HepG2 (cell line): ENCODE measurements around the gene SIT1. TPM values are rescaled to one million over a fixed set of nuclear protein-coding genes. Genes with fewer than 3 reads are reported as not detected.

Source experiments
- ATAC-seq: fragments of 200-7000 bp; cut with Tn5 transposase; 3 replicates; pipeline ENCODE4 v1.9.1; 2020; ENCODE audit warnings: mild to moderate bottlenecking, moderate library complexity
- BruUV-seq: library from RNA; stranded (reverse); fragments of 400-500 nt; replicated peaks from 2 replicates; lab custom pipeline; 2021; lab: Mats Ljungman, UMichigan
- CTCF ChIA-PET: fragments of 300-600 bp; formaldehyde crosslinking; extraction: SDS; loops from one replicate; lab custom pipeline; 2021; ENCODE audit warnings: low total read pairs, inconsistent platforms, low intra/inter-chr PET ratio; lab: Yijun Ruan, JAX
- POLR2A ChIA-PET: fragments of 350-600 bp; sonication (Branson Sonifier 250); formaldehyde crosslinking; loops from one replicate; lab custom pipeline; 2020; ENCODE audit warnings: antibody characterized with exemption, inconsistent platforms; lab: Yijun Ruan, JAX
- DNase-seq: peaks from one replicate; pipeline ENCODE4 v3.0.0-alpha.2; 2015; ENCODE audit warnings: low spot score
- FAIRE-seq: peaks from 3 replicates; lab custom pipeline; 2011; peaks lifted over from hg19 to GRCh38; lab: Jason Lieb, UNC
- H2AFZ ChIP-seq: one replicate; pipeline ENCODE4 v1.6.1; 2011; ENCODE audit warnings: low read length, inconsistent platforms
- H3K27ac ChIP-seq: fragments of 300-600 bp; 3 replicates; pipeline ENCODE4 v1.8.0; 2011; ENCODE audit warnings: mixed run types, mild to moderate bottlenecking, mixed read lengths, low read length, inconsistent platforms; ENCODE audit not compliant: insufficient read depth; ENCODE audit errors: extremely low read length
- H3K27me3 ChIP-seq, 2 experiments: fragments of 200-600 bp in 1 of 2; 2 replicates in 1 of 2; 3 replicates in 1 of 2; pipeline versions ENCODE4 v1.6.0 to v1.8.0; 2011; ENCODE audit warnings: low read length in 2 of 2, mild to moderate bottlenecking in 2 of 2, moderate library complexity in 2 of 2, inconsistent platforms in 1 of 2; ENCODE audit not compliant: insufficient read depth in 2 of 2, control insufficient read depth in 1 of 2
- H3K36me3 ChIP-seq, 2 experiments: fragments of 200-600 bp in 1 of 2; replicated peaks in 1 of 2; 2 replicates in 1 of 2; 3 replicates in 1 of 2; pipeline versions ENCODE4 v1.5.1 to v1.8.0; 2011; ENCODE audit warnings: low read length in 2 of 2, inconsistent platforms in 1 of 2; ENCODE audit not compliant: insufficient read depth in 2 of 2, control insufficient read depth in 1 of 2
- H3K4me1 ChIP-seq: 2 replicates; pipeline ENCODE4 v1.5.1; 2012; ENCODE audit warnings: low read length, inconsistent platforms; ENCODE audit not compliant: insufficient read depth
- H3K4me2 ChIP-seq: 2 replicates; pipeline ENCODE4 v1.6.0; 2011; ENCODE audit warnings: low read depth, low read length, inconsistent platforms
- H3K4me3 ChIP-seq, 3 experiments: fragments of 200-600 bp in 1 of 3; sonication (generic), shearing (Covaris generic) in 1 of 3; replicated peaks in 1 of 3; 2 replicates each; pipeline ENCODE4 v1.5.1; 2011 to 2016; ENCODE audit warnings: low read length in 3 of 3, inconsistent platforms in 2 of 3, low read depth in 2 of 3, mild to moderate bottlenecking in 2 of 3, control low read depth in 1 of 3, mixed read lengths in 1 of 3; ENCODE audit not compliant: insufficient read depth in 1 of 3
- H3K79me2 ChIP-seq: one replicate; pipeline ENCODE4 v1.6.1; 2011; ENCODE audit warnings: low read length, inconsistent platforms; ENCODE audit not compliant: insufficient read depth
- H3K9ac ChIP-seq: 2 replicates; pipeline ENCODE4 v1.6.0; 2011; ENCODE audit warnings: mild to moderate bottlenecking, low read depth, low read length, inconsistent platforms; ENCODE audit not compliant: insufficient read depth
- H3K9me3 ChIP-seq: 2 replicates; pipeline ENCODE4 v1.5.1; 2012; ENCODE audit warnings: mild to moderate bottlenecking, low read length
- H4K20me1 ChIP-seq: 2 replicates; pipeline ENCODE4 v1.6.0; 2011; ENCODE audit warnings: inconsistent platforms, mild to moderate bottlenecking, low read length, moderate library complexity; ENCODE audit not compliant: insufficient read depth
- MAZ ChIP-seq, 2 experiments: sonication (generic) in 1 of 2; formaldehyde crosslinking in 1 of 2; IDR thresholded peaks; 2 replicates each; pipeline versions ENCODE4 v1.5.0 to v1.6.1; 2012 to 2020; ENCODE audit warnings: low read depth in 2 of 2, mild to moderate bottlenecking in 2 of 2, borderline replicate concordance in 1 of 2, improper control_type of control experiment in 1 of 2, low read length in 1 of 2, missing genetic modification reagents in 1 of 2, moderate library complexity in 1 of 2
- PITX1 ChIP-seq: sonication (generic); formaldehyde crosslinking; IDR thresholded peaks from 2 replicates; pipeline ENCODE4 v1.5.1; 2020; ENCODE audit warnings: mild to moderate bottlenecking, missing genetic modification reagents
- SALL2 ChIP-seq: sonication (generic); formaldehyde crosslinking; IDR thresholded peaks from 2 replicates; pipeline ENCODE4 v1.8.1; 2023; ENCODE audit warnings: mild to moderate bottlenecking, missing genetic modification reagents, inconsistent platforms
- TSC22D2 ChIP-seq: sonication (generic); formaldehyde crosslinking; IDR thresholded peaks from 2 replicates; pipeline ENCODE4 v1.5.1; 2020; ENCODE audit warnings: missing genetic modification reagents, mild to moderate bottlenecking, borderline replicate concordance
- ZFX ChIP-seq: sonication (generic); formaldehyde crosslinking; IDR thresholded peaks from 2 replicates; pipeline ENCODE4 v1.4.0; 2020; ENCODE audit warnings: mild to moderate bottlenecking, low read depth, missing genetic modification reagents, moderate library complexity
- ZNF441 ChIP-seq: sonication (generic); formaldehyde crosslinking; IDR thresholded peaks from 2 replicates; pipeline ENCODE4 v1.7.0; 2021; ENCODE audit warnings: missing genetic modification reagents, borderline replicate concordance
- WGBS: methylation state at CpG from one replicate; pipeline ENCODE4 v1.1.6; 2017; ENCODE audit warnings: low lambda C conversion rate; 5-methylcytosine and 5-hydroxymethylcytosine counted together
- in situ Hi-C: cut with HindIII; loops from 2 replicates; pipeline ENCODE4 v1.10.0; 2017; ENCODE audit warnings: low pct_unique_long_range_greater_than_20kb; ENCODE audit not compliant: extremely low pct_ligation_motif_present
- intact Hi-C: fragments of 100-400 bp; cut with micrococcal nuclease; formaldehyde crosslinking; loops from one replicate; pipeline ENCODE4 v1.10.0; 2022; ENCODE audit not compliant: unreplicated experiment
- polyA plus RNA-seq, 8 experiments: library from polyadenylated mRNA; depleted of rRNA in 3 of 8; stranded (reverse) in 7 of 8; unstranded in 1 of 8; fragments of >200 nt; fragmentation: Illumina TruSeq in 4 of 8; extraction: Trizol in 4 of 8; gene quantifications; 2 replicates each; pipeline versions ENCODE4 v1.2.1 to v1.2.3, GENCODE V29; 2011 to 2016; ENCODE audit warnings: low read depth in 4 of 8, missing spikeins in 1 of 8, mixed read lengths in 1 of 8; ENCODE audit not compliant: insufficient read depth in 1 of 8
- total RNA-seq, 5 experiments: library from RNA; depleted of rRNA; stranded (reverse); fragments of >200 nt; fragmentation: Illumina TruSeq; extraction: Trizol; gene quantifications; 2 replicates each; pipeline ENCODE4 v1.2.3, GENCODE V29; 2016; ENCODE audit warnings: low read depth in 1 of 5
- TF ChIP-seq, protein P1 (sequence below): IDR thresholded peaks from 2 replicates; pipeline ENCODE4 v1.6.1; 2012; ENCODE audit warnings: inconsistent platforms
- TF ChIP-seq, protein P2 (sequence below): sonication (generic); formaldehyde crosslinking; IDR thresholded peaks from 2 replicates; pipeline ENCODE4 v1.4.0; 2020; ENCODE audit warnings: mild to moderate bottlenecking, missing genetic modification reagents, borderline replicate concordance

SIT1 gene
- total and polyA plus RNA-seq, 2 of the 13 experiments (the other 11 are each of a cell fraction or from before 2014, with no cell fraction given) = 0.09 to 6.7 TPM

- TF ChIP-seq MAZ (IDR thresholded peaks at IDR 0.05; ENCODE audit: borderline replicate concordance, low read depth, low read length) (no peak), MAZ (CRISPR knock-in tag; IDR thresholded peaks at IDR 0.05; ENCODE audit: low read depth) (no peak), ZNF441 (CRISPR knock-in tag) (no peak), ZFX (CRISPR knock-in tag) (no peak), TSC22D2 (no peak), PITX1 (CRISPR knock-in tag) (peak; percentile 71; the same call in 1 of the 2 replicates), SALL2 (CRISPR knock-in tag) (no peak)
- TF ChIP-seq, protein P1, sequence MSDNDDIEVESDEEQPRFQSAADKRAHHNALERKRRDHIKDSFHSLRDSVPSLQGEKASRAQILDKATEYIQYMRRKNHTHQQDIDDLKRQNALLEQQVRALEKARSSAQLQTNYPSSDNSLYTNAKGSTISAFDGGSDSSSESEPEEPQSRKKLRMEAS = peak; percentile 46; the same call in 1 of the 2 replicates
Measured at GRCh38 chr9:35669331-35670145, 18.8 kb upstream of the SIT1 start (continued).

DNA sequence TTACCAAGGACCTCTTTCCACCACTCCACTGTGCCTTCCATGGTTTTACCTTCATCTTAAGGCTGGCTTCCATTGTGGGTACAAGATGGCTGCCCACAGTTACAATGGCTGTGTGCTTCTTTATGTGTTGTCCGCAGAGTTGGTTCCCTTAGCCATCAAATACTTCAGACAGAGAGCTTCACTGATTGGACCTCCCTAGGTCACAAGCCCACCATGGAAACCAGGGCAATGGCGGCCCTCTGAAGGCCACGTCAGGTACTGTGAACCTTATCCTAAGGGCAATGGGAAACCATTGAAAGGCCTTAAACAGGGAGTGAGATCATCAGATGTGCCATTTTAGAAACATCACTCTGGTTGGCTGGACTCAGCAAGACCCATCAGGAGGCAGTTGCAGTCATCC, 17.2 kb upstream of the SIT1 start:
- peaks cover 10% of the 10 kb centered on the region for H3K79me2 ChIP-seq
- TF ChIP-seq, protein P2, sequence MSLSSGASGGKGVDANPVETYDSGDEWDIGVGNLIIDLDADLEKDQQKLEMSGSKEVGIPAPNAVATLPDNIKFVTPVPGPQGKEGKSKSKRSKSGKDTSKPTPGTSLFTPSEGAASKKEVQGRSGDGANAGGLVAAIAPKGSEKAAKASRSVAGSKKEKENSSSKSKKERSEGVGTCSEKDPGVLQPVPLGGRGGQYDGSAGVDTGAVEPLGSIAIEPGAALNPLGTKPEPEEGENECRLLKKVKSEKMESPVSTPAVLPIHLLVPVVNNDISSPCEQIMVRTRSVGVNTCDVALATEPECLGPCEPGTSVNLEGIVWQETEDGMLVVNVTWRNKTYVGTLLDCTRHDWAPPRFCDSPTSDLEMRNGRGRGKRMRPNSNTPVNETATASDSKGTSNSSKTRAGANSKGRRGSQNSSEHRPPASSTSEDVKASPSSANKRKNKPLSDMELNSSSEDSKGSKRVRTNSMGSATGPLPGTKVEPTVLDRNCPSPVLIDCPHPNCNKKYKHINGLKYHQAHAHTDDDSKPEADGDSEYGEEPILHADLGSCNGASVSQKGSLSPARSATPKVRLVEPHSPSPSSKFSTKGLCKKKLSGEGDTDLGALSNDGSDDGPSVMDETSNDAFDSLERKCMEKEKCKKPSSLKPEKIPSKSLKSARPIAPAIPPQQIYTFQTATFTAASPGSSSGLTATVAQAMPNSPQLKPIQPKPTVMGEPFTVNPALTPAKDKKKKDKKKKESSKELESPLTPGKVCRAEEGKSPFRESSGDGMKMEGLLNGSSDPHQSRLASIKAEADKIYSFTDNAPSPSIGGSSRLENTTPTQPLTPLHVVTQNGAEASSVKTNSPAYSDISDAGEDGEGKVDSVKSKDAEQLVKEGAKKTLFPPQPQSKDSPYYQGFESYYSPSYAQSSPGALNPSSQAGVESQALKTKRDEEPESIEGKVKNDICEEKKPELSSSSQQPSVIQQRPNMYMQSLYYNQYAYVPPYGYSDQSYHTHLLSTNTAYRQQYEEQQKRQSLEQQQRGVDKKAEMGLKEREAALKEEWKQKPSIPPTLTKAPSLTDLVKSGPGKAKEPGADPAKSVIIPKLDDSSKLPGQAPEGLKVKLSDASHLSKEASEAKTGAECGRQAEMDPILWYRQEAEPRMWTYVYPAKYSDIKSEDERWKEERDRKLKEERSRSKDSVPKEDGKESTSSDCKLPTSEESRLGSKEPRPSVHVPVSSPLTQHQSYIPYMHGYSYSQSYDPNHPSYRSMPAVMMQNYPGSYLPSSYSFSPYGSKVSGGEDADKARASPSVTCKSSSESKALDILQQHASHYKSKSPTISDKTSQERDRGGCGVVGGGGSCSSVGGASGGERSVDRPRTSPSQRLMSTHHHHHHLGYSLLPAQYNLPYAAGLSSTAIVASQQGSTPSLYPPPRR (CRISPR knock-in tag) = no peak
- no peak overlapping the region for H3K4me3 ChIP-seq
- 97% methylated on average over 3 of the region's 3 CpGs for WGBS
- BruUV-seq = no TSS peak
- H3K9me3 ChIP-seq = no peaks in the 10 kb centered on the region
- CTCF ChIA-PET = no interaction called here
- POLR2A ChIA-PET = no interaction called here
- intact Hi-C loops (no loop called here), in situ Hi-C loops (loop anchor here (5.0 kb wide), 1 partner anchor 59 kb away; no protein-coding TSS in a partner anchor)
- H4K20me1 ChIP-seq = no peaks in the 10 kb centered on the region
- FAIRE-seq = no peak
- no peak for ATAC-seq
- no peak overlapping the region for H3K9ac ChIP-seq
- no peaks in the 10 kb centered on the region for H3K27me3 ChIP-seq
- no peak for DNase-seq
- H3K36me3 ChIP-seq = peaks cover 2 to 4% of the 10 kb centered on the region in 2 experiments; a peak in 2 of 5 replicates
- H3K4me2 ChIP-seq = no peak overlapping the region
- H3K27ac ChIP-seq = no peak overlapping the region
- peaks cover 77% of the 10 kb centered on the region for H3K4me1 ChIP-seq
- no peak overlapping the region for H2AFZ ChIP-seq
